ENCODE data around the gene ZDHHC3.

ZDHHC3 gene

GRCh38 chr3:44877333-44877732 lies 98.6 kb downstream of the ZDHHC3 start:
- Histone ChIP-seq H3K4me3 (ENCODE audit: low read length) (no peak overlapping the region), H3K79me2 (ENCODE audit: control insufficient read depth, low read length) (no peaks in the 10 kb centered on the region), H3K27ac (ENCODE audit: low read depth, low read length) (no peak overlapping the region), H3K9me3 (ENCODE audit: control insufficient read depth, insufficient read depth, low read length) (no peaks in the 10 kb centered on the region), H3F3A (ENCODE audit: control insufficient read depth, insufficient read depth) (no peaks in the 10 kb centered on the region), H3K9me2 (replicated peaks; ENCODE audit: control insufficient read depth, low read length) (no peaks in the 10 kb centered on the region), H3K36me3 (ENCODE audit: control insufficient read depth, low read length) (no peaks in the 10 kb centered on the region), H3K4me2 (ENCODE audit: low read length) (no peak overlapping the region), H3K4me1 (ENCODE audit: control insufficient read depth, low read length) (no peaks in the 10 kb centered on the region), H4K20me1 (ENCODE audit: control insufficient read depth, insufficient read depth, low read depth, low read length) (no peaks in the 10 kb centered on the region), H3K27me3 (ENCODE audit: control insufficient read depth, low read length) (peaks cover 5% of the 10 kb centered on the region; the same call in 1 of the 2 replicates)
- TF ChIP-seq CTCF (IDR thresholded peaks at IDR 0.05; ENCODE audit: low read depth, low read length, poor library complexity, severe bottlenecking) (no peak), EZH2phosphoT487 (IDR thresholded peaks at IDR 0.05; ENCODE audit: borderline replicate concordance, low read length) (no peak)

DNA sequence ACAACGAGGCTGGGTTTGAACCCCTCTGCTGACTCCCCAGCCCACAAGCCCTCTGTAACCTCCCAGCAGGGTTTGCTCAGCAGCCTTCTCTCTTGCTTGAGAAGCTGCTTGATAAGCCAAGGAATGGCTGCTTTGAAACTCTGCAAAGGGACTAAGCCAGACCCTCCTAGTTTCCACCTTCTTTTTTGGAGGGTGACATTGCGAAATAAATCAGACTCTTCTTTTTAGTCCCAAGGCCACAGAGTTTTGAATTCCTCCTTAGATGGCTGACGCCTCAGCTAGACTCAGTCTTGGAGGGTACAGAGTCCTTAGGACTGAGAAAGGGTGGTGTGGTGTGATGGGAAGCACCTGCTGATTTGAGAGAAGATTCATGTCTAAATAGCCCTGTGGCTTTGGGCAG lies 100.4 kb downstream of the ZDHHC3 start:
- H3K27ac ChIP-seq (ENCODE audit: low read depth, low read length) = no peak overlapping the region
- H3K27me3 ChIP-seq (ENCODE audit: control insufficient read depth, low read length) = peaks cover 5% of the 10 kb centered on the region; the same call in 1 of the 2 replicates
- H3K9me2 ChIP-seq (replicated peaks; ENCODE audit: control insufficient read depth, low read length) = no peaks in the 10 kb centered on the region
- H3K4me2 ChIP-seq (ENCODE audit: low read length) = no peak overlapping the region
- H3F3A ChIP-seq (ENCODE audit: control insufficient read depth, insufficient read depth) = no peaks in the 10 kb centered on the region
- H3K36me3 ChIP-seq (ENCODE audit: control insufficient read depth, low read length) = no peaks in the 10 kb centered on the region
- H3K9me3 ChIP-seq (ENCODE audit: control insufficient read depth, insufficient read depth, low read length) = no peaks in the 10 kb centered on the region
- H3K4me1 ChIP-seq (ENCODE audit: control insufficient read depth, low read length) = no peaks in the 10 kb centered on the region
- H3K4me3 ChIP-seq (ENCODE audit: low read length) = no peak overlapping the region
- no peak for TF ChIP-seq CTCF (IDR thresholded peaks at IDR 0.05; ENCODE audit: low read depth, low read length, poor library complexity, severe bottlenecking)
- TF ChIP-seq EZH2phosphoT487 (IDR thresholded peaks at IDR 0.05; ENCODE audit: borderline replicate concordance, low read length) = no peak
- H3K79me2 ChIP-seq (ENCODE audit: control insufficient read depth, low read length) = no peaks in the 10 kb centered on the region
- no peaks in the 10 kb centered on the region for H4K20me1 ChIP-seq (ENCODE audit: control insufficient read depth, insufficient read depth, low read depth, low read length)

All from DOHH2 (cell line).